ENCODE measurements around the gene SLC45A3.
A peak's percentile ranks its signal among the peaks of the same experiment; 100 is the strongest.

The SLC45A3 gene

DNA sequence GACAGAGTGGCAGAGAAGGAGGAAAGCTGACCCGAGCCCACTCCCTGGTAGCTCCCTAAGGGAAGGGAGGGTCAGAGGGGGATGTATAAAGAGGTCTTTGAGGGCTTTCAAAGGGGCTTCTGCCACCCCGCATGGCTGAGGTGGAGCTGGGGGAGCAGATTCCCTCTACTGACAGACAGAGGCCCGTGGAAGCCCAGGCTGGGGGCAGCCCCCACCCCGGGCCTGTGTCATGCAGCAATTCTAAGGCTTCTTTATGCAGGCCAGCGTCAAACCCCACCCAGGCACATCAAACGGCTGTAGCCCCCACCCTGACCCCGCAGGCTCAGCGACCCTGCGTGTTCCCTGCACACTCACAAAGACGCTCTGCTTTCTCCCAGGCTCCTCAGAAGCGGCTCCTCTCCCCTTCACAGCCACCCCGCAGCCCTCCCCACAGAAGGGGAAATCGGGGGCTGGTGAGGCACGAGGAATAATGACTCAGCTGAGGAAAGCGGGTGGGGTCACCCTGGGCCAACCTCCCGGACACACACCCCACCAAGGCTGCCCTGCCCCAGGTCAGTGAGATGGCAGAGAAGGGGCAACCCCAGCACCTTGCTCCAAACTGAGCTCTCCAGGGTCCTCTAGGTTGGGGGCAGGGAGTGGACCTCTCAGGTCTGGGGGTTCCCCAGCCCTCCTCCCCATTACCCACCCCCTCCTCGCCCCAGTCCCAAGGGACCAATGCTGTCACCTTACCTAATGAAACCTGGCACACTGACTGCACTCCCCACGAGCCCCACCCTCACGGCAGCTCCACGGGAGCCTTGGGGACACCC, 10.8 kb downstream of the SLC45A3 start:
- peak overlapping the region; percentile 48 for H3K4me3 ChIP-seq (ENCODE audit: low read depth, low read length)
- TF ChIP-seq, protein P1, sequence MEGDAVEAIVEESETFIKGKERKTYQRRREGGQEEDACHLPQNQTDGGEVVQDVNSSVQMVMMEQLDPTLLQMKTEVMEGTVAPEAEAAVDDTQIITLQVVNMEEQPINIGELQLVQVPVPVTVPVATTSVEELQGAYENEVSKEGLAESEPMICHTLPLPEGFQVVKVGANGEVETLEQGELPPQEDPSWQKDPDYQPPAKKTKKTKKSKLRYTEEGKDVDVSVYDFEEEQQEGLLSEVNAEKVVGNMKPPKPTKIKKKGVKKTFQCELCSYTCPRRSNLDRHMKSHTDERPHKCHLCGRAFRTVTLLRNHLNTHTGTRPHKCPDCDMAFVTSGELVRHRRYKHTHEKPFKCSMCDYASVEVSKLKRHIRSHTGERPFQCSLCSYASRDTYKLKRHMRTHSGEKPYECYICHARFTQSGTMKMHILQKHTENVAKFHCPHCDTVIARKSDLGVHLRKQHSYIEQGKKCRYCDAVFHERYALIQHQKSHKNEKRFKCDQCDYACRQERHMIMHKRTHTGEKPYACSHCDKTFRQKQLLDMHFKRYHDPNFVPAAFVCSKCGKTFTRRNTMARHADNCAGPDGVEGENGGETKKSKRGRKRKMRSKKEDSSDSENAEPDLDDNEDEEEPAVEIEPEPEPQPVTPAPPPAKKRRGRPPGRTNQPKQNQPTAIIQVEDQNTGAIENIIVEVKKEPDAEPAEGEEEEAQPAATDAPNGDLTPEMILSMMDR (IDR thresholded peaks at IDR 0.05; ENCODE audit: insufficient read depth, low read depth, low read length, missing control alignments), result no peak
- DNase-seq (ENCODE audit: low read depth), result peak; percentile 59

DNA sequence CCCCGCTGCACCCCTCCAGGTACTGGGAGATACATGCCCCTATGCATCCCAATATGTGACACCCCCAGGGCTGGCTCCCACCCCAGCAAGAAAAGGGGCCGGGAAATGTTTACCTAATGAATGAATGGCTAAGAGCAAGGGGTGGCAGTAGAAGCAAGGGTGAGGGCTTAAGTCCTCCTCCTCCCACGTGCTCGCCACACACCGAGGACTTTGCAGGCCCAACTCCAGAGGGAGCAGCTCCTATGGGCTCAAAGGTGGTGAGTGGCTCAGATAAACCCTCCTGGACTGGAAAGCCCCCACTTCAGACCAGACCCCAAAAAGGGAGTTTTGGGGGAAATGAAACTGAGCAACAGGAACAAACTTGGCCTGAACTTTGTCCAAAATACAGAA, 11.4 kb downstream of the SLC45A3 start:
- peak; percentile 82 for DNase-seq (ENCODE audit: low read depth)
- H3K4me3 ChIP-seq (ENCODE audit: low read depth, low read length), result peak overlapping the region; percentile 48
- TF ChIP-seq, protein P1 (IDR thresholded peaks at IDR 0.05; ENCODE audit: insufficient read depth, low read depth, low read length, missing control alignments), result no peak

DNA sequence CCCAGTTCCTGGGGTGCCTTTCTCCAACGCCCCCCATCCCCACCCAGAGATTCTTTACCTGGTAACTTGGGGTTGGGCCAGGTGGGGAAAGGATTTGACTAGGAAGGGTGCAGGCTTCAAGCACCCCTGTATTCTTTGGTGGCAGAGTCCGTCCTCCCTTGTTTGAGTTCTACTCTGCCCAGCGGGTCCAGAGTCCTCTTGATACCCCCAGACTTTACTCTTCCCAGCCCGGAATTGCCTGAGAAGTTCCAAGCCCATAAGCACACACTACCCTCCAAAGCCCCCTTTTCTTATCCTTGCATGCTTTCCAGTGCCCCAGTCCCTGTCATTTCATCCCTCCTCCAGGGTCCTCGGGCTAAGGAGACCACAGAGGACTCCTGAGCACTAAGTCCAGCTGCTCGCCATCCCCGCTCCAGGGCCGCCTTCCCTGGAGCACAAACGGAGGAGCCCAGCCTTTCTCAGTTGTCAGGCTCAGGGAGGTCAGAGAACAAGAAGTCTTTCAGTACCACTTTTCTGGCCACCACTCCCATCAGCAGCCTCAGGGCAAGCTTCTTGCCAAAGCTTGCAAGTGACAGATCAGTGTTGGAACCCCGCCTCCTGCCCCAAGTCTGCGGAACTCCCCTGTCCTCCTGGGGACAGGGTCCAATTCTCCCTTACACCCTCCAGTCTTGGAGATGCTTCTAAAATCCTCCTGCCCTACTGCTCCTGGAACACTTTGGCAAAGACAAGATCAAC, 12.2 kb downstream of the SLC45A3 start:
- TF ChIP-seq, protein P1 (IDR thresholded peaks at IDR 0.05; ENCODE audit: insufficient read depth, low read depth, low read length, missing control alignments), result no peak
- H3K4me3 ChIP-seq (ENCODE audit: low read depth, low read length), result peak overlapping the region; percentile 48
- DNase-seq (ENCODE audit: low read depth), result peak; percentile 50

DNA sequence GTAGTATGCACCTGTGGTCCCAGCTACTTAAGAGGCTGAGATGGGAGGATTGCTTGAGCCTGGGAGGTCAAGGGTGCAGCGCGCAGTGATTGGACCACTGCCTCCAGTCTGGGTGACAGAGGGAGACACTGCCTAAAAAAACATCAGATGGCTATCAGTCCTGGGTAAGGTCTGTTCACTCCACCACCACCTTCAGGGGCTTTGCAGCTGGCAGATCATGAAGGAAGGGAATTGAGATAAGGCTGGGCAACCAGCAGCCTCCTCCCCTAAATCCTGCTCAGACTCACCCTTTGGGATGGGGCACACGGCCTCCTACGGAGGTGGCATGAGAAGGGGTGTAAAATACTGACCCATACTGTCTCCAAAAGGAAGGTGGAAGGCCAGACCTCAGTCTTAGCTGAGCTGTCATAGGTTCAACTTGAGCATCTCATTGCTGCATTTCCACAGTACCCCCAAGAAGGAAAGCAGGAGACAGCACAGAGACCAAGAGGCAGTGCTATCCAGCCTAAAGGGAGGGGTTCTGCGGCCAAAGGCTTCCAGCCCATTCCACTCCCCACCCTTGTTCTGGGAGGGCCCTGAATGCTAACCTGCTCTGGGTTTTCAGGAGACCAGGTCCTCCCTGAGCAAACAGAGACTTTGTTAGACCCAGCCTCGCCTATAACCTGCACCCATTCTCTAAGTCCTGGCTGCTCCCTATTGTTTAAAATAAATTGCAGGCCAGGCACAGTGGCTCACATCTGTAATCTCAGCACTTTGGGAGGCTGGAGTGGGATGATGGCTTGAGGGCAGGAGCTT, 13.7 kb downstream of the SLC45A3 start:
- TF ChIP-seq, protein P1 (IDR thresholded peaks at IDR 0.05; ENCODE audit: insufficient read depth, low read depth, low read length, missing control alignments), result no peak
- H3K4me3 ChIP-seq (ENCODE audit: low read depth, low read length), result no peak overlapping the region
- no peak for DNase-seq (ENCODE audit: low read depth)

DNA sequence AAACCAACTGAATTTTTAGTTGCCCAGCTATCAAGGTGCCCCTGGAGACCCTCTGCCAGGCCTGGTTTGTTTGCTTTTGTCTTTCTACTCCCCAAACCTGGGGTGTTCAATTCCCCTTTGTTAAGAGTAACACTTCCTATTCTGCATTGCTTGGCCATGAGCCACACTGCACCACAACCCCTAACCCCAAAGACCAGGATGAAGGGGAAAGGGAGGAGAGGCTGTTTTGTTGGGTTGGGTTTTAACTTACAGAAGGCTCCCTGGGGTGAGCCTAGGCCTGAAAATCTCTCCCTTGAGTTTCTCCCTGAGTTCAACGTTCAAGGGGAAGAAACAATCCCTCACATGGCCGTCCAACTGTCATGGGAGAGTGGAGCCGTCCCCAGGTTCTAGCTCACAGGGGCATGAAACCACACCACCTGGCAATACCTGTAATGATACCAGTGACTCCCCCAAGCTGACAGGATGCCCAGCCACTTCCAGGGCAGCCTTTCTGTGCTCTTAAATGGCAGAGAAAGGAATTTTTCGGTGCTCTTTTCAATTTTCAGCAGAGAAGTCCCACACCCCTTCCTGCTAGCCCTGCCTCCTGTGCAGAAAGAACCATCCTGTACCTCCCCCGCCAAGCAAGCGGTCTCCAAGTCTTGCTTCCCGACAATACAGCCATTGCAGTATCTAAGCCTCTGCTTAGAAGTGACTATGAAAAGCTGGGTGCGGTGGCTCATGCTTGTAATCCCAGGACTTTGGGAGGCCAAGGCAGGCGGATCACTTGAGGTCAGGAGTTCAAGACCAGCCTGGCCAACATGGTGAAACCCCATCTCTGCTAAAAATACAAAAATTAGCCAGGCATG, 14.9 kb downstream of the SLC45A3 start:
- peak; percentile 70 for DNase-seq (ENCODE audit: low read depth)
- TF ChIP-seq, protein P1 (IDR thresholded peaks at IDR 0.05; ENCODE audit: insufficient read depth, low read depth, low read length, missing control alignments), result no peak

More for the DNA sequence above, 14.9 kb downstream of the SLC45A3 start:
- H3K4me3 ChIP-seq (ENCODE audit: low read depth, low read length), result no peak overlapping the region
